ENCODE results near the gene ITIH3. TPM values are rescaled to one million over a fixed set of nuclear protein-coding genes. Genes with fewer than 3 reads are reported as not detected.

ITIH3 gene
- total RNA-seq, 1 experiment from 2014 or later: not detected

- Histone ChIP-seq H4K5ac (ENCODE audit: insufficient read length, low read depth, low read length) (no peak overlapping the region), H3K79me2 (ENCODE audit: insufficient read depth, low read length) (no peaks in the 10 kb centered on the region), H3K23ac (ENCODE audit: insufficient read length, low read depth, low read length) (no peak overlapping the region), H3K27ac (ENCODE audit: insufficient read length, low read depth, low read length) (no peak overlapping the region), H3K4me1 (ENCODE audit: insufficient read depth, low read length) (no peaks in the 10 kb centered on the region), H3K4ac (ENCODE audit: low read depth, low read length) (no peak overlapping the region), H2AFZ (ENCODE audit: low read length) (no peak overlapping the region), H3K4me2 (ENCODE audit: insufficient read depth, insufficient read length, low read length) (no peak overlapping the region), H2BK12ac (ENCODE audit: insufficient read length, low read depth, low read length) (no peak overlapping the region), H3T11ph (ENCODE audit: low read length) (no peak overlapping the region), H3K9me3 (ENCODE audit: control insufficient read depth, low read depth, low read length) (no peaks in the 10 kb centered on the region), H3K27me3 (ENCODE audit: insufficient read depth, low read length) (no peaks in the 10 kb centered on the region; the same call in 1 of the 2 replicates), H3K18ac (ENCODE audit: insufficient read length, low read depth, low read length) (no peak overlapping the region), H3K56ac (ENCODE audit: insufficient read length, low read depth, low read length) (no peak overlapping the region), H2BK15ac (ENCODE audit: low read depth, low read length) (no peak overlapping the region), H3K23me2 (ENCODE audit: insufficient read length, low read depth, low read length, poor library complexity, severe bottlenecking) (no peaks in the 10 kb centered on the region), H3K14ac (ENCODE audit: insufficient read depth, low read length) (no peak overlapping the region), H2BK120ac (ENCODE audit: low read depth, low read length, poor library complexity, severe bottlenecking) (no peak overlapping the region), H2BK20ac (ENCODE audit: low read depth, low read length, poor library complexity, severe bottlenecking) (no peak overlapping the region), H3K9ac (ENCODE audit: extremely low read depth, insufficient read length, low read length) (no peak overlapping the region), H4K20me1 (ENCODE audit: control insufficient read depth, insufficient read depth, insufficient read length) (no peaks in the 10 kb centered on the region), H2BK5ac (ENCODE audit: insufficient read length, low read length) (no peak overlapping the region), H3K79me1 (ENCODE audit: insufficient read depth, low read depth, low read length, poor library complexity, severe bottlenecking) (no peaks in the 10 kb centered on the region), H2AK5ac (ENCODE audit: insufficient read length, low read length) (no peak overlapping the region), H4K8ac (replicated peaks; ENCODE audit: insufficient read length, low read depth, low read length) (no peak overlapping the region), H4K91ac (ENCODE audit: insufficient read length, low read depth, low read length) (no peak overlapping the region)
- no peaks in the 10 kb centered on the region for H3K9me3 Mint-ChIP-seq
- peaks cover 14 to 25% of the 10 kb centered on the region in 2 experiments for H3K4me1 Mint-ChIP-seq
- WGBS (ENCODE audit: extremely low coverage, insufficient read length, low lambda C conversion rate): no CpG with 5 or more reads among the region's 3 CpGs
- no peak for TF ChIP-seq CTCF (conservative IDR thresholded peaks at IDR 0.05)
- no peak overlapping the region for H3K27ac Mint-ChIP-seq
- no peaks in the 10 kb centered on the region; the same call in 1 of the 2 replicates for H3K27me3 Mint-ChIP-seq (ENCODE audit: low read depth)
- DNase-seq: no peak
- no peak overlapping the region for H3K4me3 Mint-ChIP-seq
- H3K36me3 Mint-ChIP-seq (ENCODE audit: insufficient read depth in 1 of 3, low read depth in 3 of 3): no peaks in the 10 kb centered on the region; a peak in 2 of 7 replicates
Observed at GRCh38 chr3:52829482-52829881, 34.9 kb downstream of the ITIH3 start.

Data from H9 (cell line).